ENCODE measurements around the gene ZNF483.
"Not testable (repeated sequence)": the region's sequence is repeated elsewhere in the genome, so short reads cannot be mapped to it uniquely, and the experiment has no call there.

Gene ZNF483

GRCh38 chr9:111542497-111543254 is 17.7 kb downstream of the ZNF483 start:
- no peak for DNase-seq (ENCODE audit: low read depth)
- no peak overlapping the region for H3K4me3 ChIP-seq (ENCODE audit: low read depth, low read length)
- no peak for TF ChIP-seq CTCF (IDR thresholded peaks at IDR 0.05; ENCODE audit: control insufficient read depth, extremely low read depth, insufficient read depth)

GRCh38 chr9:111548623-111549022 is 23.6 kb downstream of the ZNF483 start:
- TF ChIP-seq CTCF (IDR thresholded peaks at IDR 0.05; ENCODE audit: control insufficient read depth, extremely low read depth, insufficient read depth): no peak
- DNase-seq (ENCODE audit: low read depth): no peak
- no peak overlapping the region for H3K4me3 ChIP-seq (ENCODE audit: low read depth, low read length)

GRCh38 chr9:111555425-111555824 is 30.4 kb downstream of the ZNF483 start:
- not testable (repeated sequence) for DNase-seq (ENCODE audit: low read depth)

GRCh38 chr9:111559000-111559610 is 34.1 kb downstream of the ZNF483 start:
- no peak for DNase-seq (ENCODE audit: low read depth)
- no peak for TF ChIP-seq CTCF (IDR thresholded peaks at IDR 0.05; ENCODE audit: control insufficient read depth, extremely low read depth, insufficient read depth)
- no peak overlapping the region for H3K4me3 ChIP-seq (ENCODE audit: low read depth, low read length)

More at GRCh38 chr9:111555425-111555824, 30.4 kb downstream of the ZNF483 start:
- not testable (repeated sequence) for H3K4me3 ChIP-seq (ENCODE audit: low read depth, low read length)

- no peak overlapping the region for H3K4me3 ChIP-seq (ENCODE audit: low read depth, low read length)
- TF ChIP-seq CTCF (IDR thresholded peaks at IDR 0.05; ENCODE audit: control insufficient read depth, extremely low read depth, insufficient read depth): no peak
- DNase-seq (ENCODE audit: low read depth): no peak
Measured at GRCh38 chr9:111561165-111561719, 36.3 kb downstream of the ZNF483 start.

GRCh38 chr9:111566234-111566633 is 41.3 kb downstream of the ZNF483 start:
- no peak overlapping the region for H3K4me3 ChIP-seq (ENCODE audit: low read depth, low read length)
- no peak for TF ChIP-seq CTCF (IDR thresholded peaks at IDR 0.05; ENCODE audit: control insufficient read depth, extremely low read depth, insufficient read depth)
- DNase-seq (ENCODE audit: low read depth): no peak

GRCh38 chr9:111568127-111568526 is 43.1 kb downstream of the ZNF483 start:
- not testable (repeated sequence) for DNase-seq (ENCODE audit: low read depth); H3K4me3 ChIP-seq (ENCODE audit: low read depth, low read length)

Measured in LNCaP clone FGC (cell line).